Heart left ventricle (tissue), 13 donors: ENCODE data around the gene SSB.

Experiments
- POLR2A ChIP-seq, 2 donors: fragments of 450-650 bp; IDR thresholded peaks; one replicate each; pipeline ENCODE4 v1.6.1; 2017; ENCODE audit warnings: antibody characterized with exemption in 2 of 2, mild to moderate bottlenecking in 2 of 2, moderate library complexity in 2 of 2
- TF ChIP-seq, protein P1 (sequence below), 12 donors: fragments of 200-600 bp; sonication (generic) in 4 of 12; IDR thresholded peaks; one replicate each; pipeline versions ENCODE4 v1.5.0 to v1.8.0; 2018 to 2022; ENCODE audit warnings: antibody characterized with exemption in 12 of 12, mild to moderate bottlenecking in 5 of 12
- donor health status: ischemic (EF 13 %, LVEDD 7.1; RV severe dilation, severe dysfunction).
- donor health status: DM: no; HTN: yes; CAD: no.
- donor health status: DM: no; HTN: no; CAD: no.
- donor health status: ischemic (EF 25% LVEDD 6.9; RV normal size, moderate dysfunction).
- donor health status: ischemic (EF 25% LVEDD 5.7; RV mildly dilated, moderate dysfunction).
- donor health status: ischemic (EF 35%, LVEDD 5.7; RV mildly dilated, moderate dysfunction).
- donor health status: nonischemic (EF 11% LVEDD 7.7; RV severe dilation, severe dysfunction).
- donor health status: DM: yes; HTN: yes; CAD: no.
- donor health status: PGD.
- donor health status: ischemic (EF 29% LVEDD 5.4; RV normal size, mild dysfunction).
- donor health status: nonischemic (EF 23%, LVEDD 6.1; RV moderate dilation, normal function).

DNA sequence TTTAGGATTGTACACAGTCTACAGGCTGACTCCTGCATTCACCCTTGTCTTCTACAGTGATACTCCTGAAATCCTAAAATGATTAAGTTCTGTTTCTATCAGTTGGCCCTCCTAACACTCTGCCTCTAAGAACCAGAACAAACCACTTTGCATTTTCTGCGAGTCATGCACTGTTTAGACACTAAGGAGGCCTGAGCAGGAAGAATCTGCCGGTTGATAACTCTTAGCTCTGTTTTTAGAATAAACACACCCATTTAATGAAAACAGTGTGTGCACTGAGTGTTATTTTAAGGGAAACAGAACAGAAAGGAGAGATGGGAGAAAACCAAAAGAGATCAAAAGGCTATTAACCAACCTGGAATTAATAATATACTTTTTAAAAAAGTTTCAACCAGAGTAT, 22.9 kb upstream of the SSB start:
- TF ChIP-seq, protein P1, sequence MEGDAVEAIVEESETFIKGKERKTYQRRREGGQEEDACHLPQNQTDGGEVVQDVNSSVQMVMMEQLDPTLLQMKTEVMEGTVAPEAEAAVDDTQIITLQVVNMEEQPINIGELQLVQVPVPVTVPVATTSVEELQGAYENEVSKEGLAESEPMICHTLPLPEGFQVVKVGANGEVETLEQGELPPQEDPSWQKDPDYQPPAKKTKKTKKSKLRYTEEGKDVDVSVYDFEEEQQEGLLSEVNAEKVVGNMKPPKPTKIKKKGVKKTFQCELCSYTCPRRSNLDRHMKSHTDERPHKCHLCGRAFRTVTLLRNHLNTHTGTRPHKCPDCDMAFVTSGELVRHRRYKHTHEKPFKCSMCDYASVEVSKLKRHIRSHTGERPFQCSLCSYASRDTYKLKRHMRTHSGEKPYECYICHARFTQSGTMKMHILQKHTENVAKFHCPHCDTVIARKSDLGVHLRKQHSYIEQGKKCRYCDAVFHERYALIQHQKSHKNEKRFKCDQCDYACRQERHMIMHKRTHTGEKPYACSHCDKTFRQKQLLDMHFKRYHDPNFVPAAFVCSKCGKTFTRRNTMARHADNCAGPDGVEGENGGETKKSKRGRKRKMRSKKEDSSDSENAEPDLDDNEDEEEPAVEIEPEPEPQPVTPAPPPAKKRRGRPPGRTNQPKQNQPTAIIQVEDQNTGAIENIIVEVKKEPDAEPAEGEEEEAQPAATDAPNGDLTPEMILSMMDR (IDR thresholded peaks at IDR 0.05) = no peak
- no peak for TF ChIP-seq POLR2A (IDR thresholded peaks at IDR 0.05)
